GM23248 (cell line): Measurements from ENCODE around the gene PSG4.
"Not testable (repeated sequence)": the region's sequence is repeated elsewhere in the genome, so short reads cannot be mapped to it uniquely, and the experiment has no call there.

Experiments used
- EZH2 ChIP-seq: fragments of 200-600 bp; sonication (generic); IDR thresholded peaks from 2 replicates; pipeline ENCODE4 v1.6.1; 2018; ENCODE audit warnings: antibody characterized with exemption, mild to moderate bottlenecking; ENCODE audit not compliant: insufficient read depth, poor library complexity, severe bottlenecking
- EZH2phosphoT487 ChIP-seq: fragments of 200-600 bp; sonication (generic); IDR thresholded peaks from 2 replicates; pipeline ENCODE4 v1.6.1; 2018; ENCODE audit warnings: antibody characterized with exemption, moderate library complexity, mild to moderate bottlenecking, low read depth; ENCODE audit not compliant: insufficient read depth

- not testable (repeated sequence) for TF ChIP-seq EZH2, EZH2phosphoT487
Observed at GRCh38 chr19:43198686-43199419, 6.6 kb downstream of the PSG4 start.
